Mesenteric fat pad (tissue), 1 donor: ENCODE results near the gene IGSF6. TPM values are rescaled to one million over a fixed set of nuclear protein-coding genes. Genes with fewer than 3 reads are reported as not detected.
"Not testable (repeated sequence)": the region's sequence is repeated elsewhere in the genome, so short reads cannot be mapped to it uniquely, and the experiment has no call there.

Experiments used
- DNase-seq: peaks from one replicate; pipeline ENCODE4 v3.0.0-alpha.2; 2020; ENCODE audit warnings: low spot score
- long read RNA-seq: library from polyadenylated mRNA; unstranded; transcript quantifications from one replicate; pipeline ENCODE4 v2.0.0, GENCODE V29; 2020
- total RNA-seq: library from RNA; stranded (reverse); fragmentation: NEBNext Ultra II Directional; extraction: Animal tissue kit (Norgen Biotek cat#: 25700); gene quantifications from one replicate; pipeline ENCODE4 v1.2.1, GENCODE V29; 2021
- donor health status: DM: yes; HTN: yes; CAD: no.

IGSF6 gene, protein sequence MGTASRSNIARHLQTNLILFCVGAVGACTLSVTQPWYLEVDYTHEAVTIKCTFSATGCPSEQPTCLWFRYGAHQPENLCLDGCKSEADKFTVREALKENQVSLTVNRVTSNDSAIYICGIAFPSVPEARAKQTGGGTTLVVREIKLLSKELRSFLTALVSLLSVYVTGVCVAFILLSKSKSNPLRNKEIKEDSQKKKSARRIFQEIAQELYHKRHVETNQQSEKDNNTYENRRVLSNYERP
- total RNA-seq: 14.7 TPM
- long read RNA-seq, partial matches to known transcripts: 0 of 2 reads
- long read RNA-seq, other reads (novel, unspliced or antisense): 2 of 2 reads

DNA sequence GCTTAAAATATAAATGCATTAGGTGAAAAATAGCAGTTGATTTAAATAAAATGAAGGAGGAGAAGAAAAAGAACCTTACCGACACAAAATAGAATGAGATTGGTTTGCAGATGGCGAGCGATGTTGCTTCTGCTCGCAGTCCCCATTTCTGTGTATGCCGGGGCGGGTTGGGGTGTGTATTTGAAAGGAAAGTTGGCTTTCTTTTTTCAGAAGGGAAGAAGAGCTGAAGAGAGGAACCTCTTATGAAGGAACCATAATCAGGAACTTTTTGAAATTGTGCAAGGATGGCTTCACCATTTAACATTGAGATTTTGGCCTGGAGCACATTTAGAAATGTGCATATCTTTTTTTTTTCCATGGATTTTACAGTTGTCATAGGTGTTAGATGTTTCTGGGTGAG is at the start of gene IGSF6:
Gene IGSF6 (minus strand): TSS at position 156 of the 400 bp plus-strand sequence. CDS start 10 bp downstream, at position 146.
- DNase-seq: no peak

DNA sequence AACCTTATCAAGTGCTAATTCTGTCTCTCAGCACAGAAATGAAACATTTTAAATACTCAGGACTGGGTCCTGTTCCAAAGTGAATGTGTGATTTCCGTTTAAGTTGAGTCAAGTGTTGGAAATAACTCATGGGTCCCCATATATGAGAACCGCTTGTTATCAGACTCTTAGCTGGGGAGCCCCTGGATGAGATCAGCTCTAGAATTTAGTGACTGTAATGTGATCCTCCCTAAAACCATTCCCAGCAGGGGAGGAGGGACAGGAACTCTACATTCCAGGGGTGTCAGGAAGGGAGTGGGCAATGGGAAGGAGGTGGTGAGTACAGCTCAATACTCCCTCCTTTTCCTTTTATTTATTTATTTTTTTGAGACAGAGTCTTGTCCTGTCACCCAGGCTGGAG is 48.9 kb upstream of the IGSF6 start:
- DNase-seq: no peak

DNA sequence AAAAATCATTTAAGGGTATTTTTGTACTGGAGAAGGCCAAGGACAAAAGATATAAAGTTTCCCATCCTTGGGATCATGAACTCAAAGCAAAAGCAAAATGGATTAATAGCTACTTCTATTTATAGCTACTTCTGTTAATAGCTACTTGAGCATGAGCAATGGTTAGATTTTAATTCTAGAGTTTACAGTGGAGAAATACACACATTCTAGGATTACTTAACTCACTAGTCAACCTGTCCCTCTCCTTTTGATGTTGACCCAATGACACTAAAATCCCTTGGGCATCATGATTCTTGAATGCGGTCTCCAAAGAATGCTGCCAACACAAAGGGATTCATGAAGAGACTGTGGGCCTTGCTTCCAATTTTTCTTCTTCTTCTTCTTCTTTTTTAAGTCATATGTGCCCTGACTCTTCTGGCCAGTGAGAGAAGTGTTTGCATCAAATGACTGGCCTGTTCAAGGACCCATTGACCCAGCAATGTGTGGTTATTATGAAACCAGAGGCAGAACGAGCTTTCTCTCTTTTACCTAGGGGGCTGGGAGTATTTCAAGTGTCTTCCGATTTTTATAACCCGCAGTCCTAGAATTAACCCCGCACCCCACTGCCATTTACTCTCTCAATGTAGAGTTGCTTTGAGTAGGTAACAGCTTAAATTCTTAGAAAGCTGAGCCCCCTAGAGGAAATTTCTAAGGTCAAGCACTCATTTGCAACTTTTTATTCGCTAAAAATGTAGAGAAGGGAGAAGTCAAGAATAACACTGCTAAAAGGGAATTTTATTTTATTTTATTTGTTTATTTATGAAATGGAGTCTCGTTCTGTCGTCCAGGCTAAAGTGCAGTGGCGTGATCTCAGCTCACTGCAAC is 46.0 kb upstream of the IGSF6 start:
- no peak for DNase-seq

- no peak for DNase-seq
Measured at GRCh38 chr16:21697032-21697431, 44.6 kb upstream of the IGSF6 start.

- no peak for DNase-seq
Measured at GRCh38 chr16:21694609-21695008, 42.2 kb upstream of the IGSF6 start.

DNA sequence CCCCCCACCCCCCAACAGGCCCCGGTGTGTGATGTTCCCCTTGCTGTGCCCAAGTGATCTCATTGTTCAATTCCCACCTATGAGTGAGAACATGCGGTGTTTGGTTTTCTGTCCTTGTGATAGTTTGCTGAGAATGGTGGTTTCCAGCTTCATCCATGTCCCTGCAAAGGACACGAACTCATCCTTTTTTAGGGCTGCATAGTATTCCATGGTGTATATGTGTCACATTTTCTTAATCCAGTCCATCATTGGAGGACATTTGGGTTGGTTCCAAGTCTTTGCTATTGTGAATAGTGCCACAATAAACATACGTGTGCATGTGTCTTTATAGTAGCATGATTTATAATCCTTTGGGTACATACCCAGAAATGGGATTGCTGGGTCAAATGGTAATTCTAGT is 38.6 kb upstream of the IGSF6 start:
- not testable (repeated sequence) for DNase-seq

GRCh38 chr16:21689107-21689506 is 36.7 kb upstream of the IGSF6 start:
- no peak for DNase-seq

DNA sequence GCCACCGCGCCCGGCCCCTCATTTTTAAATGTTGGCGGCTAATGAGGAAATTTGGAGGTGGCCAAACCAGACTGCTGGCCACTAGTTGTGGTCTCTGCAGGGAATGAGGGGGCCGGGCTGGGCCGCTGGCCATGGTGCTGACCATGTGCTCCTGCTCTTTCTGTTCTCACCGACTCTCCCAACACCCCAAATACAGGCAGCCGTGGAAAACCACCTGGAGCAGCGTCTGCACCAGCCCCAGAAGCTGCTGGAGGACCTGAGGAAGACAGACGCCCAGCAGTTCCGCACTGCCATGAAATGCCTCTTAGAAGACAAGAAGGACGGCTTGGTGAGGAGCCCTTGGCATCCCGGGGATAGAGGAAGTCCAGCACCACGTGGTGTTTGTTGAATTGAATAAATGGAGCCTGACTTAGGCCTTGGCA is 32.6 kb upstream of the IGSF6 start:
- DNase-seq: no peak

DNA sequence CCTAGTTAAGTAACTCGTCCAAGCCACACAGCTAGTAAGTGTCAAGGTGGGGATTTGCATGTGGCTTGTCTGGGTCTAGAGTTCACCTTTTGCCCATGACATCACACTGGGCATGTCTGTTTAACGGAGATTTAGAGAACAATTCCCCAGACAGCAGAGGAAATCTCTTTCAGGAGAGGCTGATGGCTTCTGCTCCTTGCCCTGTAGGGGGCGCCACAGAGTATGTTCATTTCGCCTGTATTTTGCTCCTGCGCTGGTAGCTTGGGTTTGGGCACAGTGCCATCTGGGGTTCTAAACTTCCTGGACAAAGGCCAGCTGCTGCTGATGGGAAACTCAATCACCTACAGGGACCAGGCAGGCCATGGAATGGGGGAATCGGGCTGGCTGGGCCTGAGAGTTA is 31.8 kb upstream of the IGSF6 start:
- DNase-seq: no peak

- DNase-seq: no peak
Measured at GRCh38 chr16:21683184-21683583, 30.8 kb upstream of the IGSF6 start.

DNA sequence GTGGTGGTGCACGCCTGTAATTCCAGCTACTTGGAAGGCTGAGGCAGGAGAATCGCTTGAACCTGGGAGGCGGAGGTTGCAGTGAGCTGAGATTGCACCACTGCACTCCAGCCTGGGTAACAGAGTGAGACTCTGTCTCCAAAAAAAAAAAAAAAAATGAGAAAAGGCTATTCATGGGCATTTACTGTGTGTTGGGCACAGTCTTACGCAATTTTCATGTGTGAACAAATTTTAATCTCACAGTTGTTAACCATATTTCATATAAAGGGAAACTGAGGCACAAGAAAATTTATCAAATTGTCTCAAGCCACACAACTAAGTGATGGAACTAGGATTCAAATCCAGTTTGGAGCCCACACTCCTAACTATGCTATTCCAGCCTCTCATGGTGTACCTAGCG is 28.3 kb upstream of the IGSF6 start:
- not testable (repeated sequence) for DNase-seq

GRCh38 chr16:21674456-21674855 is 22.0 kb upstream of the IGSF6 start:
- DNase-seq: not testable (repeated sequence)

DNA sequence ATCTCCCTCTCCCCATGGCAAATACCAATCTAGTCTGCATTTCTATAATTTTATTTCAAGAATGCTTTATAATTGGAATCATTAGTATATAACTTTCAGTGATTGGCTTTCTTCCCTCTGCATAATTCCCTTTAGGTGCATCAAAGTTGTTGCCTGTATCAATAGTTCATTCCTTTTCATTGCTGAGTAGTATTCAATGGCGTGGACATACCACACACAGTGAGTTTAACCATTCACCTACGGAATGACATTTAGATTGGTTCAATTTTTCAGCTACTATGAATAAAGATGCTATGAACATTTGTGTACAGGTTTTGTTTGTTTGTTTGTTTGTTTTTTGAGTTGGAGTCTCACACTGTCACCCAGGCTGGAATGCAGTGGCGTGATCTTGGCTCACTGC is 21.1 kb upstream of the IGSF6 start:
- DNase-seq: no peak

- DNase-seq: no peak
Measured at GRCh38 chr16:21667575-21667974, 15.2 kb upstream of the IGSF6 start.

DNA sequence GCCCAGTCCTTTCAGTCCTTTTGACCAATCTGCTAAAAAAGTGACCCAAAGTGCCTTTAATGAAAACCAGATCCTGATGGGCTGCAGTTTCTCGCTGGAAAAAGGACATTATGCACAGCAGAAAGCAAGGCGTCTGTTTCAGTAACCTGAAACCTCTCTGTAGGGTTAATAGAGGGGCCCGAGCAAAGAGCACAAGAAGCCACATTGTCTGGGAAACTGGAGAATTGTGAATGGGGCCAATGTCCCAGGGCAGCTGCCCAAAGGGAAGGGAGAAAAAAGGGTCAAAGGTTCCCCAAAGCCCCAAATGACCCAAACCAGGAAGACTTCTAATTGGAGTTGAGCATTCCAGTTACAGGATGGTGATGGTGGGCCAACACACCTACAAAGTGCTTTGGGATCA is 14.4 kb upstream of the IGSF6 start:
- DNase-seq: no peak

GRCh38 chr16:21664801-21665492 is 12.5 kb upstream of the IGSF6 start:
- DNase-seq: no peak

DNA sequence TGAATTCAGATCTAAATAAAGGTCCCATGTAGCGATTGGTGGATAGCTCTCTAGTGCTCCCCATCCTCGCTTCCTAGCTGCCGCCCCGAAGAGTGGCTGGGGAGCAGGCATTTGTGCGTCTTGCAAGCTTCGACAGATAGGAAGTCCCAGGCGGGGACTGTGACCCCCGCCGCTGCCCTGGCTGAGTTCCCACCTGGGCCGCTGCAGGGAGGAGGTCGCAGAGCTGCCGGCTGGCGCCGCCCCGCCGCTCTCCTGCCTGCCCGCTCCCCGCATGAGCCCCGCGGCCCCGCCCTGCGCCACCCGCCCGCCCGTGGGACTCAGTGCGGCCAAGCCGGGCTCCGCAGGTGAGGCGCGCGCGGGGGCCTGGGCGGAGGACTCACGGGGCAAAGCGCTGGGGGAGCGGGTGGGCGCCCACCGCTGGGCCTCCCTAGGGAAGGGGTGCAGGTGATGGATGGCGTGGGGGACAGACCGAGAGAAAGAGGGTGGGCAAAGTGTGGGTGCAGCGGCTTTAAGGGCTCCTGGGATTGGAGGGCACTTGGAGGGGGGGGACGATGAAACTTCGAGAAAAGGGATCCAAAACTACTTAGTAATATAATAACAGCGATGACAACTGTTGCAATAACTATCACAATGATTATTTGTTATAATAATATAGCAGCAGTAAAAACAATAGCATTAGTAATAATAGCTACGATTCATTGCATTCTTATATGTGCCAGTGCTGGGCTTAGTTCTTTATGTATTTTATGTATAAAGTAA is 11.7 kb upstream of the IGSF6 start, which contains the start of gene OTOA:
Gene OTOA (plus strand): TSS at position 80 of the 759 bp plus-strand sequence. CDS start 14,547 bp downstream, outside the sequence.
- no peak for DNase-seq

DNA sequence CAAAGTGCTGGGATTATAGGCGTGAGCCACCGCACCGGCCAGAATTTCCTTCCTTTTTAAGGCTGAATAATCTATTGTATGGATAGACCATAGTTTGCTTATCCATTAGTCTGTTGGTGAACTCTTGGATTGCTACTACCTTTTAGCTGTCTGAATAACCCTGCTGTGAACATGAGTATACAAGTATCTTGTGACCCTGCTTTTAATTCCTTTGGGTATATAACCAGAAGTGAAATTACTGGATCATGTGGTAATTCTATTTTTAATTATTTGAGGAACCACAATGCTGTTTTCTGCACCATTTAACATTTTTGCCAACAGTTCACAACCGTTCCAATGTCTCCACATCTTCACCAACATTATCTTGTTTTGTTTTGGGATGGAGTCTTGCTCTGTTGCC is 6.7 kb upstream of the IGSF6 start:
- DNase-seq: no peak

DNA sequence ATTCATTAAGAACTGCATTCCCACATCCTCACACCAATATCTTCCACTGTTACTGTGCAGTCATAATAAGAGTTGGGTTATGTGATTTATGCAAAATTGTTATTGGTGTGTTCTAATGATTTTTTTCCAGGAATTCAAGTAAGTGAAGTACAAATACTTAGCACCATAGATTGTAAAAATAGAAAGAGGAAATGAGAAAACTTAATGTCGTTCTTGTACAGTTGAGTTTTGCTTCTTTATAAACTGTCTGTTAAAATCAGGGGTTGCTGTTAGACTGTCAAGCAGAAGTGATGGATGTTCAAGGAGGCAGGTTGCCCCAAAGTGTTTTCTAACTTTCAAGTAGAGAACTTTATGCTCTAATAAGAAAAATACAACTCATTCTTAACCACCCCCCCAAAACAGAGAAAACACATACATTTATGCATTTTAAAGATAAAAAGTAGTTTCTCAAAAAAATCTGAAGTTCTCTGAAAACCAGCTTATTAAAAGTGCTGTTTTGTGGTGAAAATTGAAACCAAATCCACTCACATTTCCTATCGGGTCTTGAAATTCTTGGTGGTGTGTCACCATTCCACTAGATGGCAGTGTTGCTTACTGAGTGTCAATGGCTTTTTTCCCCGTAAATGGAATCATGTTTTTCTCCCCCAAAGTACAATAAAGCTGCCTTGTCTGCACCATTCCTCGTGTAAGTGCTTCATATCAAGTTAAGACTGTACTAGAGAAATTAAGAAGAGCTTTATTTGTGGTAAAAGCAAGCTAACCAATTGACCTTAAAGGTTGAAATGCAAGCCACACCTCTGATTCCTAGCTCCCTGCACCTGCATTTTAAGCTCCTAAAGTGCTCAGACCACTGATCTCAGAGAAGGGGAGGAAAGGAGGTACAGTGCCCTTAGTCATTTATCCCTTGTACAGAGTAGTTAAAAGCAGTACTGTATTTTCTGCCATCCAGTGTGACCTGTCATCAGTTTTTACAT is 4.7 kb upstream of the IGSF6 start:
- DNase-seq: no peak

GRCh38 chr16:21654881-21655280 is 2.5 kb upstream of the IGSF6 start:
- DNase-seq: no peak
